ENCODE results near the gene LRRC4B. TPM values are rescaled to one million over a fixed set of nuclear protein-coding genes. Genes with fewer than 3 reads are reported as not detected.

The LRRC4B gene
- polyA plus RNA-seq, 1 of the 3 experiments (the other 2 are of a cell fraction) = 6.9 TPM

GRCh38 chr19:50485284-50485955, 82.8 kb downstream of the LRRC4B start (continued):
- TF ChIP-seq RXRA (IDR thresholded peaks at IDR 0.05; ENCODE audit: borderline replicate concordance, low read depth) (no peak), POLR2AphosphoS5 (IDR thresholded peaks at IDR 0.05; ENCODE audit: low read depth, low read length) (no peak), SMC3 (IDR thresholded peaks at IDR 0.05; ENCODE audit: low read depth, low read length) (no peak), NFIC (IDR thresholded peaks at IDR 0.05; ENCODE audit: borderline replicate concordance) (no peak)

- Histone ChIP-seq H3K9ac (no peak overlapping the region), H3K4me3 (ENCODE audit: low read depth in 2 of 2, low read length in 1 of 2) (no peak overlapping the region), H3K9me2 (no peaks in the 10 kb centered on the region), H4K20me1 (ENCODE audit: insufficient read depth) (no peaks in the 10 kb centered on the region), H3K4me1 (ENCODE audit: control insufficient read depth in 1 of 2, insufficient read depth in 2 of 2, low read depth in 1 of 2, low read length in 1 of 2) (peaks cover 0 to under 1% of the 10 kb centered on the region in 2 experiments; a peak in 1 of 4 replicates), H3K36me3 (replicated peaks in 1 of 2; ENCODE audit: control insufficient read depth in 1 of 2, insufficient read depth in 2 of 2, low read length in 1 of 2) (peaks cover 12 to 33% of the 10 kb centered on the region in 2 experiments), H3F3A (replicated peaks; ENCODE audit: insufficient read depth) (no peaks in the 10 kb centered on the region), H3K9me3 (no peaks in the 10 kb centered on the region; the same call in 1 of the 2 replicates), H3K79me2 (ENCODE audit: insufficient read depth) (peaks cover 7% of the 10 kb centered on the region), H3K27me3 (ENCODE audit: insufficient read depth) (no peaks in the 10 kb centered on the region), H2AFZ (ENCODE audit: low read depth) (no peak overlapping the region), H3K4me2 (no peak overlapping the region), H3K27ac (ENCODE audit: low read depth in 2 of 2, low read length in 1 of 2) (no peak overlapping the region)
- WGBS (ENCODE audit: low lambda C conversion rate) = 89% methylated on average over 10 of the region's 10 CpGs
- no peak for DNase-seq
- no peak for TF ChIP-seq SIN3A (IDR thresholded peaks at IDR 0.05; ENCODE audit: borderline replicate concordance, low read depth, low read length)
- TF ChIP-seq GABPA (IDR thresholded peaks at IDR 0.05; ENCODE audit: low read depth) = no peak
- TF ChIP-seq NFIC (IDR thresholded peaks at IDR 0.05; ENCODE audit: borderline replicate concordance) = no peak
- TF ChIP-seq PBX3 (IDR thresholded peaks at IDR 0.05) = no peak
- TF ChIP-seq RFX5 (IDR thresholded peaks at IDR 0.05; ENCODE audit: low read length) = no peak
- TF ChIP-seq RXRA (IDR thresholded peaks at IDR 0.05; ENCODE audit: borderline replicate concordance, low read depth) = no peak
- no peak for TF ChIP-seq GATA2 (CRISPR knock-in tag; IDR thresholded peaks at IDR 0.05)
- TF ChIP-seq EZH2phosphoT487 (IDR thresholded peaks at IDR 0.05; ENCODE audit: borderline replicate concordance, low read depth) = no peak
- TF ChIP-seq USF1 (IDR thresholded peaks at IDR 0.05; ENCODE audit: borderline replicate concordance, low read depth) = no peak
- TF ChIP-seq MXI1 (IDR thresholded peaks at IDR 0.05; ENCODE audit: low read depth, low read length) = no peak
- no peak for TF ChIP-seq CTCF (IDR thresholded peaks at IDR 0.05)
- no peak for TF ChIP-seq REST (IDR thresholded peaks at IDR 0.05; ENCODE audit: low read depth, low read length)
- TF ChIP-seq NRF1 (IDR thresholded peaks at IDR 0.05; ENCODE audit: low read depth, low read length) = no peak
- no peak for TF ChIP-seq TCF12 (IDR thresholded peaks at IDR 0.05)
- no peak for TF ChIP-seq EP300 (IDR thresholded peaks at IDR 0.05; ENCODE audit: borderline replicate concordance in 1 of 2, low read depth in 1 of 2, low read length in 1 of 2)
- TF ChIP-seq TEAD4 (IDR thresholded peaks at IDR 0.05; ENCODE audit: borderline replicate concordance, insufficient read depth) = no peak
- no peak for TF ChIP-seq TAF1 (IDR thresholded peaks at IDR 0.05; ENCODE audit: borderline replicate concordance, low read depth, low read length)
- no peak for TF ChIP-seq JUND (IDR thresholded peaks at IDR 0.05)
- CTCF ChIA-PET = interaction anchor here (0.9 kb wide), 1 partner anchor 55 kb away, joined by 3 read pairs; no protein-coding TSS in a partner anchor
- POLR2A ChIA-PET = interaction anchor here (0.7 kb wide), 1 partner anchor 50 kb away, joined by 3 read pairs; no protein-coding TSS in a partner anchor
Observed at GRCh38 chr19:50482916-50483315, 85.3 kb downstream of the LRRC4B start.

All from SK-N-SH (cell line).